HG02840 (cell line): Measurements from ENCODE around the gene CDK7.
"Not testable (repeated sequence)": the region's sequence is repeated elsewhere in the genome, so short reads cannot be mapped to it uniquely, and the experiment has no call there.

ENCODE experiments used
- ATAC-seq: cut with Tn5 transposase; IDR thresholded peaks from one replicate; pipeline ENCODE4 v1.9.1; 2021; ENCODE audit warnings: mild to moderate bottlenecking, moderate library complexity, moderate number of reproducible peaks; ENCODE audit not compliant: unreplicated experiment, low FRiP score

CDK7 gene

GRCh38 chr5:69234457-69235268 is at the start of gene CDK7:
CDK7 (plus strand) TSS chr5:69234886; CDS start chr5:69234976, 90 bp downstream.
- peak; percentile 98 for ATAC-seq

- ATAC-seq: no peak
Observed at GRCh38 chr5:69187342-69187741, 47.3 kb upstream of the CDK7 start.

DNA sequence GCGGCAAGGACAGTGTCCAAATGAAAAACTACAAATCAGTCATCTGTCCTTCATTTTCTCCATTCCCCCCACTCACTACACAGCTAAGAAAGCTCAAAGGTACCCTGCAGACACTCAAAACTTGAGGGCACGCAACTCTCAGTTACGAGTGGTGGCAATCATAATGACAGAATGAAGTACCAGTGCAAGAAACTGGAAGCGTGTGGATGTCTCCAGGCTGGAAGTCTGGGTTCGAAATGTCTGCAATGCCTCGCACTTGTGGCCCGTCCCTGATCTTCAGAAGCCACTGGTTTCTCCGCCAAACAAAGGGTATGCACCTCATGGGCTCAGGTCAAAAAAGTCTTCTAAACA is 45.9 kb upstream of the CDK7 start:
- no peak for ATAC-seq

DNA sequence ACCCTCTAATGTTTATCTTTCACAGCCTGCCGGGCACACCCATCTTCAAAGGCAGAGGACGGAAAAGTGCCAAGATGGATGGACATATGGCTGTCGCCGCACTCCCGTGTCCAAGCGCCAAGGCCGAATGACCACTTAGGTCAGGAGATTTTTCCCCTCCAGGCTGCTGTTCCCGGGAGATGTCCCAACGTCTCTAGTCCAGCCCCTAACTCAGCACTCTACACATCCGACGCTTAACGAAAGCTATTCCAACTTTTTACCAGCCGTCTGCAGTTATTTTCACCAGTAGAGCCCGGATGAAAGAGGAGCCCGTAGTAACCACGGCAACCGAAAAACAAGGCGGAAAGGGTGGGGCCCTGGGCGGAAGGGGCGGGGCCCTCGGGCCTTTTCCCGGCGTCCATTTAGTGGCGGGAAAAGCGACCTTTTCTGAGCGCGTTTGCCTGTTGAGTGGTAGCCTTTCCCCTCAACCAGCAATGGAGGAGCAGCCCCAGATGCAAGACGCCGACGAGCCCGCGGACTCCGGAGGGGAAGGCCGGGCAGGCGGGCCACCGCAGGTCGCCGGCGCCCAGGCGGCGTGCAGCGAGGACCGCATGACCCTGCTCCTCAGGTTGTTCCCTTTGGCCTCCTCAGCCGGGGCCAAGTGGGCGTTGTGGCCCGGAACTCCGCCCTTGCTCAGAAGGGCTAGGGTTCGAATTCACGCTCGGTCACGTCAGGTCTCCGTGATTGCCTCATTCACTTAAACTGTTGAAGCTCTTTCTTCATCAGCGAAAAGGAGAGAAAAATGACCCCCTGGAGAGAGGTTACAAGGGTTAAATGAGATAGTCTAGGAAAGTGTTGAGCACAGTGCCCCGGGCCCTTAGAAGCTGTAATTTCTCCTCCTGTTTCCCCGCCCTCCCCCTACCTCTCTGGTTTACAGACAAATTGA is 45.3 kb upstream of the CDK7 start, which contains the start of gene CENPH:
TSS of gene CENPH (plus strand) at position 422 of the 925 bp plus-strand sequence. CDS start at position 474, 52 bp downstream.
- peak; percentile 93 for ATAC-seq

- ATAC-seq: no peak
Observed at GRCh38 chr5:69202497-69202896, 32.2 kb upstream of the CDK7 start.

DNA sequence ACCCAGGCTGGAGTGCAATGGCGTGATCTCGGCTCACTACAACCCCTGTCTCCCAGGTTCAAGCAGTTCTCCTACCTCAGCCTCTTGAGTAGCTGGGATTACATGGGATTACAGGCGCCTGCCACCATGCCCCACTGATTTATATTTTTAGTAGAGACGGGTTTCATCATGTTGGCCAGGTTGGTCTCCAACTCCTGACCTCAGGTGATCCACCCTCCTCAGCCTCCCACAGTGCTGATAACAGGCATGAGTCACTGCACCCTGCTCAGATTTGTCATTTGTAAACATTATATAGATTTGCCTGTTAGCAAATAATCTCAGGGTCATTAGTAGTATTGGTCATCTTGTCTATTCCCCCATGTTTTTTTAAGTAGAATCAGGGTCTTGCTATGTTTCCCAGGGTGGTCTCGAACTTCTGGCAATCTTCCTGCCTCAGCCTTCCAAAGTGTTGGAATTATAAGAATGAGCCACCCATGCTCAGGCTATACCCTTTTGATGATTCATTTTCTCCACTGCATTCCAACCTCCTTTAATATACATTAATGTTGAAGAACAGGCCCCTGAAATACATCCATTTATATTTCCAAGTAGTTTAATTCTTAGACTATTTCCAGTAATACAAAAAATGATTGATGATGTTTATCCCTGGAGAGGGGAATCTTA is 28.0 kb upstream of the CDK7 start:
- ATAC-seq: no peak

GRCh38 chr5:69209602-69210001 is 25.1 kb upstream of the CDK7 start:
- ATAC-seq: no peak

GRCh38 chr5:69211200-69211599 is 23.5 kb upstream of the CDK7 start:
- no peak for ATAC-seq

GRCh38 chr5:69212022-69212421 is 22.7 kb upstream of the CDK7 start:
- no peak for ATAC-seq

DNA sequence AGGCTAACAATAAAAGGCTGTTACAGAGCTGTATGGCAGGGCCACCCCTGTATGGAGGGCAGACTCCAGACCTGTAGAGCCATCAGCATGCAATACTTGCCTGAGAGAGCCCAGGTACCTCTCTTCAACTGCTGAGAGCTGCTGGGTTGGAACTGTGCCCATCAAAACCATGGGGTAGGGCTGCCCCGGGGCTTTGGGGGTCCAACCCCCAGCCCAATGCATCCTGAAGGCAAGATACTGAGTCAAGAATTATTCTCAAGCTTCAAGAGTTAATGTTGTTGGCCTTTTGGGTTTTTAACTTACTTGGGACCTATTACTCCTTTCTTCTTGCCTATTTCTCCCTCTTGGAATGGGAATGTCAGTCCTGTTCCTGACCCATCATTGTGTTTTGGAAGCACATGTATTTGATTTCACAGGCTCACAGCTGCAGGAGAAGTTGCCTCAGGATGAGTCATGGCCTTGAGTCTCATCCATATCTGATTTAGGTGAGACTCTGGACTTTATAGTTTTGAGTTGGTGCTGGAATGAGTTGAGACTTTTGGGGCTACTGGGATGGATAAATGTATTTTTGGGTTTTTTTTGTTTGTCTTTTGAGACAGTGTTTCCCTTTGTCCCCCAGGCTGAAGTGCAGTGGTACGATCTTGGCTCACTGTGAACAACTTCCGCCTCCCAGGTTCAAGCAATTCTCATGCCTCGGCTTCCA is 21.0 kb upstream of the CDK7 start:
- ATAC-seq: no peak

DNA sequence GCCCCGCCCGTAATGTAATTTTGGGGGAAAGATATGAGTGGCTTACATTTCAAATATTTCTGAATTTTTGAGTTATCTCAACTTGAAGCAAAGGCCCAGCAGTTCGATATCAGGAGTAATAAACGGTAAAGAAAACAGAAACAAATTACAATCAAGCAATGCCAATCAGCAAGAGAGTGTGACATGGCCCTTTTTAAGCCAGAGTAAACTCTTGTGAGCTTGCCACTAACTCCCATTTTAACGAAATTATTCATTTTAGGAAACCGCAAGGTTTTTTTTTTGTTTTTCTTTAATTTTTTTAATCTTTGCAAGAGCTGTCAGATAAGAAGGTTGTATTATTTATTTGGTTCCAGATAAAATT is 17.6 kb upstream of the CDK7 start:
- no peak for ATAC-seq

GRCh38 chr5:69217548-69218526 is 16.8 kb upstream of the CDK7 start:
- peak; percentile 92 for ATAC-seq

DNA sequence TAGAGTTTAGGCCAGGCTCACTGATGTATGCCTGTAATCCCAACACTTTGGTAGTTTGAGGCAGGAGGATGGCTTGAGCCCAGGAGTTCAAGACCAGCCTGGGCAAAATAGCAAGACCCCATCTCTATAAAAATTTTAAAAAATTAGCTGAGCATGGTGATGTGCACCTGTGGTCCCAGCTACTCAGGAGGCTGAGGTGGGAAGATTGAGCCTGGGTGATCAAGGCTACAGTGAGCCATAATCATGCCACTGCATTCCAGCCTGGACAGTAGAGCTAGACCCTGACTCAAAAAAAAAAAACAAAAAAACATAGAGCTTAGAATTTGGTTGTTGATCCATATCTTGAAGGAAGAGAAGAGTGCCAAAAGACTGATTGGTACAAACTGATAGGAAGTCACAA is 14.7 kb upstream of the CDK7 start:
- no peak for ATAC-seq

GRCh38 chr5:69220371-69220770 is 14.3 kb upstream of the CDK7 start:
- not testable (repeated sequence) for ATAC-seq

DNA sequence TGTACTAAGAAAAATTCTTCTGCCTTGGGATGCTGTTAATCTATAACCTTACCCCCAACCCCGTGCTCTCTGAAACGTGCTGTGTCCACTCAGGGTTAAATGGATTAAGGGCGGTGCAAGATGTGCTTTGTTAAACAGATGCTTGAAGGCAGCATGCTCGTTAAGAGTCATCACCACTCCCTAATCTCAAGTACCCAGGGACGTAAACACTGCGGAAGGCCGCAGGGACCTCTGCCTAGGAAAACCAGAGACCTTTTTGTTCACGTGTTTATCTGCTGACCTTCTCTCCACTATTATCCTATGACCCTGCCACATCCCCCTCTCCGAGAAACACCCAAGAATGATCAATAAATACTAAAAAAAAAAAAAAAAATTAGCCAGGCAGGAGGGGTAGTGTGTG is 13.9 kb upstream of the CDK7 start:
- ATAC-seq: not testable (repeated sequence)

GRCh38 chr5:69224520-69224919 is 10.2 kb upstream of the CDK7 start:
- no peak for ATAC-seq

- ATAC-seq: no peak
Observed at GRCh38 chr5:69225860-69226259, 8.8 kb upstream of the CDK7 start.

GRCh38 chr5:69230181-69230580 is 4.5 kb upstream of the CDK7 start:
- no peak for ATAC-seq

- no peak for ATAC-seq
Observed at GRCh38 chr5:69231281-69231680, 3.4 kb upstream of the CDK7 start.
